ENCODE results near the gene CLDN22.

CLDN22 gene

DNA sequence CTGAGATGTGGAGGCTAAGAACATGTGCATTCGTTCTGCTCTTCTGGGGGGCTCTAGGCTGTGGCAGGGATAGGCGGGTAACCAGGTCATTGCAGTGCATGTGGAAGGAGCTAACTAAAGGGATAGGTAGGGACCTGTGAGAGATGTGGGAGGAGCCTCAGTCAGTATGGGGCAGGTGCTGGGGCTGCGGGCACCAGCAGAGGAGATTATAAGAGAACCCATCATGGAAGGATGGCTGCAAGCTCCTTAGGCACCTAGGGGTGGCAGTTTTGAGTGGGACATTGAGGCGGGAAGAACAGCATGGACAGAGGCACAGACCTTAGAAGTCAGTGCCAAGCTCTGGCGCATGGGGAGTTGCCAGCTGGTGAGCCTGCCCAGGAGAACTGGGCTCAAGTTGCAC, 7.2 kb downstream of the CLDN22 start:
- TF ChIP-seq, protein P1, sequence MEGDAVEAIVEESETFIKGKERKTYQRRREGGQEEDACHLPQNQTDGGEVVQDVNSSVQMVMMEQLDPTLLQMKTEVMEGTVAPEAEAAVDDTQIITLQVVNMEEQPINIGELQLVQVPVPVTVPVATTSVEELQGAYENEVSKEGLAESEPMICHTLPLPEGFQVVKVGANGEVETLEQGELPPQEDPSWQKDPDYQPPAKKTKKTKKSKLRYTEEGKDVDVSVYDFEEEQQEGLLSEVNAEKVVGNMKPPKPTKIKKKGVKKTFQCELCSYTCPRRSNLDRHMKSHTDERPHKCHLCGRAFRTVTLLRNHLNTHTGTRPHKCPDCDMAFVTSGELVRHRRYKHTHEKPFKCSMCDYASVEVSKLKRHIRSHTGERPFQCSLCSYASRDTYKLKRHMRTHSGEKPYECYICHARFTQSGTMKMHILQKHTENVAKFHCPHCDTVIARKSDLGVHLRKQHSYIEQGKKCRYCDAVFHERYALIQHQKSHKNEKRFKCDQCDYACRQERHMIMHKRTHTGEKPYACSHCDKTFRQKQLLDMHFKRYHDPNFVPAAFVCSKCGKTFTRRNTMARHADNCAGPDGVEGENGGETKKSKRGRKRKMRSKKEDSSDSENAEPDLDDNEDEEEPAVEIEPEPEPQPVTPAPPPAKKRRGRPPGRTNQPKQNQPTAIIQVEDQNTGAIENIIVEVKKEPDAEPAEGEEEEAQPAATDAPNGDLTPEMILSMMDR (IDR thresholded peaks at IDR 0.05), result no peak
- Histone ChIP-seq H3K9ac (no peak overlapping the region), H2AFZ (no peak overlapping the region), H3K4me3 (ENCODE audit: low read depth, low read length) (no peak overlapping the region), H3K27me3 (ENCODE audit: control insufficient read depth, insufficient read depth, low read length) (no peaks in the 10 kb centered on the region), H3K4me1 (no peaks in the 10 kb centered on the region), H3K27ac (no peak overlapping the region), H3K9me3 (ENCODE audit: control insufficient read depth, low read length) (no peaks in the 10 kb centered on the region), H3K79me2 (no peaks in the 10 kb centered on the region), H3K4me2 (ENCODE audit: low read length) (no peak overlapping the region), H3K36me3 (ENCODE audit: control insufficient read depth, insufficient read depth, low read length) (no peaks in the 10 kb centered on the region)

DNA sequence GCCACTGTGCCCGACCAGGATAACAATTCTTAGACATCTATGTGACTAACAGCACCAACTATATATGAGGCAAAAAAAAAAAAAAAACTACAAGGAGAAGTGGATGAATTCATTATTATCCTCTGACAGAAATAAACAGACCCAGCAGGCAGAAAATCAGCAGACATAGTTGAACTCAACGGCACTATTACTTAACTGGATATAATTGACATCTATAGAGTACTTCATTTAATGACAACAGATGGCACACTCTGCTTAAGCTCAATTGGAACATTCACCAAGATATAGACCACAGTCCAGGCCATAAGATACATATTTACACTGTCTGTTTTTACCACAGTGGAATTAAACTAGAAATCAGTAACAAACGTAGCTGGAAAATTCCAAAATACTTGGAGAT, 13.3 kb downstream of the CLDN22 start:
- no peaks in the 10 kb centered on the region for H3K9me3 ChIP-seq (ENCODE audit: control insufficient read depth, low read length)
- no peak overlapping the region for H2AFZ ChIP-seq
- H3K9ac ChIP-seq, result no peak overlapping the region
- TF ChIP-seq, protein P1 (IDR thresholded peaks at IDR 0.05), result no peak
- no peaks in the 10 kb centered on the region for H3K36me3 ChIP-seq (ENCODE audit: control insufficient read depth, insufficient read depth, low read length)
- H3K27me3 ChIP-seq (ENCODE audit: control insufficient read depth, insufficient read depth, low read length), result no peaks in the 10 kb centered on the region
- H3K4me1 ChIP-seq, result no peaks in the 10 kb centered on the region
- H3K4me2 ChIP-seq (ENCODE audit: low read length), result no peak overlapping the region
- H3K79me2 ChIP-seq, result no peaks in the 10 kb centered on the region
- no peak overlapping the region for H3K27ac ChIP-seq
- H3K4me3 ChIP-seq (ENCODE audit: low read depth, low read length), result no peak overlapping the region

DNA sequence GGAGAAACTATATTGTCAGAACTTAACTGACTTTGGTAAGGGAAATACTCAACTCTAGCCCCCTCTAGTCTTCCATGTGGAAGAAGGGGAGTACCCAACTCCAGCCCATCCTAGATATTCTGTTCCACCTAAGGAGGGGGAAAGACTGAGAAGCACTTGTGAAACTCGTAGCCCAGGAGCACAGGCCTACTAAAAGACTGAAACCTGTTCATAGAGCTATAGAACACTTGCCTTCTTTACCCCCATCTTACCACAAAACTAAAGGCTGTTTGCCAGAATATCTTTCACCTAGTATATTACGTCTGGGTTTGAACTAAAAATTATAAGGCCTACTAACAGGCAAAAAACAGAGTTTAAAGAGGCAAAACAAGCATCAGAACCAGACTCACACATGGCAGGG, 15.5 kb downstream of the CLDN22 start:
- Histone ChIP-seq H2AFZ (no peak overlapping the region), H3K9me3 (ENCODE audit: control insufficient read depth, low read length) (no peaks in the 10 kb centered on the region), H3K9ac (no peak overlapping the region), H3K4me2 (ENCODE audit: low read length) (no peak overlapping the region), H3K4me3 (ENCODE audit: low read depth, low read length) (no peak overlapping the region), H3K4me1 (peaks cover 6% of the 10 kb centered on the region), H3K27me3 (ENCODE audit: control insufficient read depth, insufficient read depth, low read length) (no peaks in the 10 kb centered on the region), H3K27ac (no peak overlapping the region), H3K79me2 (no peaks in the 10 kb centered on the region), H3K36me3 (ENCODE audit: control insufficient read depth, insufficient read depth, low read length) (no peaks in the 10 kb centered on the region)
- TF ChIP-seq, protein P1 (IDR thresholded peaks at IDR 0.05), result no peak

DNA sequence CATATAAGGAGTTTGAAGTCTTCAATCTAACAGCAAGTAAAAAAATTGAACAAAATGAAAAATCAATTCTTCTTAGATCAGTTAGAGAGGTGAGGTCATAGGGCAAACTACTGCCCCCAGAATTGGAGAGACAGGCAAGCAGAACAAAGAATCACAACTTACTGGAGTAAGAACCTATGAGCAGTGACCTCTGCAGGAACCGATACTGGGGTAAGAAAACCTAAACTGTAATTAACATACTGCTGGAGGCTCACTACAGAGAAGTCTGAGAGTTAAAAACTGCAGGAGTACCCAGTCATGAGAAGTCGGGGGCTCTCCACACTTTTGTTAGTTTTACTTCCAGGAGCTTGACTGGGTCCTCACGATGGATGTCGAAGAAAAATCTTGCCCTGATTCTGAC, 16.0 kb downstream of the CLDN22 start:
- Histone ChIP-seq H3K4me3 (ENCODE audit: low read depth, low read length) (no peak overlapping the region), H2AFZ (no peak overlapping the region), H3K4me2 (ENCODE audit: low read length) (no peak overlapping the region), H3K36me3 (ENCODE audit: control insufficient read depth, insufficient read depth, low read length) (no peaks in the 10 kb centered on the region), H3K9ac (no peak overlapping the region), H3K4me1 (peaks cover 6% of the 10 kb centered on the region), H3K79me2 (no peaks in the 10 kb centered on the region), H3K9me3 (ENCODE audit: control insufficient read depth, low read length) (no peaks in the 10 kb centered on the region), H3K27me3 (ENCODE audit: control insufficient read depth, insufficient read depth, low read length) (no peaks in the 10 kb centered on the region), H3K27ac (no peak overlapping the region)
- TF ChIP-seq, protein P1 (IDR thresholded peaks at IDR 0.05), result no peak

DNA sequence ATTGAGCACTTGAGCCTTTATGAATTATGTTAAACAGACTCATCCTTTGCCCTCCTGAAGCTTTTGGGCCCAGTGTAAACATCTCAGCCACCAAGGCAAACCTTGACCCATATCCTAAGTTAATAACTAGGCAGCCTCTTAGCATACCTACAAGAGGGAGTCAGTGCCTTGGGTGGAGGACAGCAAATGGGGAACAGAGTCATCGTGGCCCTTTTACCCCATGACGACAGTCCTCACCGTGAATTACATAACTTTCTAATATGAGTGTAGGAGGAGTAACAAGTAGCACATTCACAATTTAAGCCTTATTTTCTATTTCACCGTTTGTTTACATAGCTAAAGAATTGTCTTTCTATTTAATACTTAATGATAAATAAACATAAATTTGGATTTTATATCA, 16.8 kb downstream of the CLDN22 start:
- Histone ChIP-seq H3K4me3 (ENCODE audit: low read depth, low read length) (no peak overlapping the region), H3K9me3 (ENCODE audit: control insufficient read depth, low read length) (no peaks in the 10 kb centered on the region), H3K27ac (no peak overlapping the region), H3K4me1 (peaks cover 6% of the 10 kb centered on the region), H3K4me2 (ENCODE audit: low read length) (no peak overlapping the region), H3K79me2 (no peaks in the 10 kb centered on the region), H3K36me3 (ENCODE audit: control insufficient read depth, insufficient read depth, low read length) (no peaks in the 10 kb centered on the region), H3K9ac (no peak overlapping the region), H3K27me3 (ENCODE audit: control insufficient read depth, insufficient read depth, low read length) (no peaks in the 10 kb centered on the region), H2AFZ (no peak overlapping the region)
- TF ChIP-seq, protein P1 (IDR thresholded peaks at IDR 0.05), result no peak
